ENCODE measurements around the gene AHCYL1.

The AHCYL1 gene

DNA sequence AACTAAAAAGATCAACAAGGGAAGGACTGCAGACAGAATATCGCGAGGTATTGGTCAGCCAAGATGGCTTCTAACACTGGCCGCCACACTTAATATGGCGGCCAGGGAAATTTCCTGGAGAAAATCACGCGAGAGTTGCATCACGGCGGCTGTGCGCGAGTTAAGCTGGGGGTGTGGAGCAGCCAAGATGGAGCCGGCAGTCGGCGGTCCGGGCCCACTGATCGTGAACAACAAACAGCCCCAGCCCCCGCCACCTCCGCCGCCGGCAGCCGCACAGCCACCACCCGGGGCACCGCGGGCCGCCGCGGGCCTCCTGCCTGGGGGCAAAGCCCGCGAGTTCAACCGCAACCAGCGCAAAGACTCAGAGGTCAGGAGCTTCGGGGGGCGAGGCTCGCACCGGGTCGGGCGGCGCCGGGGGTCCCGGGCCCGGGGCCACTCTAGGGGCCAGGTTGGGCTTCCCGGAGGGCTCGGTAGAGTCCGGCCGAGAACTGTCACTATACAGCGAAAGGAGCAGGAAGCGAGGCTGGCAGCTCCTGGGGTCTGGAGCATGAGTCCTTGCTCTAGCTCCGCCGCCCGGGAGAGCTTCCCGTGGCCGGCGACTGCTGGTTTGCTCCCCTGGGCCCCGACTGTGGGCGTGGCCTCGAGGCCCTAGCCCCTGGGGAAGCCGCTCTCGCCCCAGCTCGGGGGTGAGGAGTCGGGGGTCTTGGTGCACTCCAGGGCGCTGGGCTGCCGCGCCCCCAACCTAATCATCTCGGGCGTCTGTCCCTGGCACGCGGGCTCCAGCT, 50.1 kb downstream of the AHCYL1 start, which contains the start of gene STRIP1:
Gene STRIP1, plus strand, starts transcription at position 174 of the 785 bp plus-strand sequence. Its CDS starts 14 bp downstream, at position 188.
- TF ChIP-seq, protein P1, sequence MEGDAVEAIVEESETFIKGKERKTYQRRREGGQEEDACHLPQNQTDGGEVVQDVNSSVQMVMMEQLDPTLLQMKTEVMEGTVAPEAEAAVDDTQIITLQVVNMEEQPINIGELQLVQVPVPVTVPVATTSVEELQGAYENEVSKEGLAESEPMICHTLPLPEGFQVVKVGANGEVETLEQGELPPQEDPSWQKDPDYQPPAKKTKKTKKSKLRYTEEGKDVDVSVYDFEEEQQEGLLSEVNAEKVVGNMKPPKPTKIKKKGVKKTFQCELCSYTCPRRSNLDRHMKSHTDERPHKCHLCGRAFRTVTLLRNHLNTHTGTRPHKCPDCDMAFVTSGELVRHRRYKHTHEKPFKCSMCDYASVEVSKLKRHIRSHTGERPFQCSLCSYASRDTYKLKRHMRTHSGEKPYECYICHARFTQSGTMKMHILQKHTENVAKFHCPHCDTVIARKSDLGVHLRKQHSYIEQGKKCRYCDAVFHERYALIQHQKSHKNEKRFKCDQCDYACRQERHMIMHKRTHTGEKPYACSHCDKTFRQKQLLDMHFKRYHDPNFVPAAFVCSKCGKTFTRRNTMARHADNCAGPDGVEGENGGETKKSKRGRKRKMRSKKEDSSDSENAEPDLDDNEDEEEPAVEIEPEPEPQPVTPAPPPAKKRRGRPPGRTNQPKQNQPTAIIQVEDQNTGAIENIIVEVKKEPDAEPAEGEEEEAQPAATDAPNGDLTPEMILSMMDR (conservative IDR thresholded peaks at IDR 0.05; ENCODE audit: low read length): no peak
- peak; percentile 97 for DNase-seq (ENCODE audit: low read depth)
- H3K4me3 ChIP-seq (ENCODE audit: low read length): peak within 1 kb of the TSS; percentile 88

DNA sequence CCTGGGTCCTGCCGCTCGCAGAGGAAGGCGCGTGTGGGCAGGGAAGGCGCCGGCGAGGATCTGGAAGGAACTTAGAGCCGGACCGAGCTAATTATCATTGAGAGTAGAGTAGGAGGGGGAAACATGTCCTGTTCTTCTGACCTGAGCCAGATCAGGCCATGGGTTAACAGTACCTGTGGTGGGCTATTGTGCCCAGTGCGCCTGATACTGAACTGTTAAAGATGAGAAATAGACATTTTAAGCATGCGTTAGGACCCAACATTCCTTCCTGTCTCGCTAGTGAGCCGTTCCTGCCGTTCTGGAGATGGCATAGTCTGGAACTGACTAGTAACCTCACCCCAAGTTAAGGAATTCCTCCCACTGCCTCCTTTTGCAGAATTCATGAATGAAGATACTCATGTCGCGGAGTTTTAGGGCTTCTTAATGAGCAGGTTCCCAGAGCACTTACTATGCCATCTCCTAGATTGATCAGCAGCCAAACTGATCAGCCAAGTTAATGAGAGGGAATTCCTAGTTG, 50.7 kb downstream of the AHCYL1 start:
- DNase-seq (ENCODE audit: low read depth): peak; percentile 34
- H3K4me3 ChIP-seq (ENCODE audit: low read length): peak overlapping the region; percentile 88
- TF ChIP-seq, protein P1 (conservative IDR thresholded peaks at IDR 0.05; ENCODE audit: low read length): no peak

DNA sequence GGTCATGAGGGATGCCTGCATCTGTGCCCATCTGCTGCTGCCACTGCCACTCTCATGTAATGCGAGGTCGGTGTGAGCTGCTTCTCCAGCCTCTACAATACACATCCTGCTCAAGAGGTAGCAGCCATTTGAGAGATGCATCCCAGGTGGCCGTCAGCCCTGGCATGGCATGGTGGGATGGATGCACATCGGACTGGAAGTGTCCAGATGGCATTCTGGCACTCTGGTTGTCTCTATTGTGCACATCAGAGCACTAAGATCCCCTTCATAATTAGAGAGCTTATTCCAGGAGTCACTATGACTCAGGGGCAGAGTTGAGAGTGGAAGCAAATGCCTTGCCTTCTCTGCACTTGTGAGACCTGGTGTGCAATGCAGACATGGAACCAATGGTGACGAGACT, 53.7 kb downstream of the AHCYL1 start:
- DNase-seq (ENCODE audit: low read depth): no peak
- H3K4me3 ChIP-seq (ENCODE audit: low read length): no peak overlapping the region
- TF ChIP-seq, protein P1 (conservative IDR thresholded peaks at IDR 0.05; ENCODE audit: low read length): no peak

DNA sequence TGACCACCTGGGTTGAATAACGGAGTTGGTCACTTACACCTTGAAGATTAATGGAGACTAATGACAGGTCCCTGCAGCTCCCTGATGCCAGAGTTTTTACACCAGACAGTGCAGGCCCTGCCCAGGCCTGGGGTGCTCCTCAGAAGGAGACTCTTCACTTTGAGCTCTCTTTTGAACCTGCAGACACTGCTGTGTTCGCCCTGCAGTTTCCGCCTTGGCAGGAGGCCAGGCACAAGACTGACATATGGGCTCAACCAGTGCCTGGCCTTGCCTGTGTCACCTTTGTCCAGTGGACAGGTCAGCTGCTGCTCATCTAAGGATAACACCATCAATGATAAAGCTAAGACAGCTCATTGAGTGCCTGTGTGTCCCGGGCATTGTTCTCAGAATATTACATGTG, 55.1 kb downstream of the AHCYL1 start:
- TF ChIP-seq, protein P1 (conservative IDR thresholded peaks at IDR 0.05; ENCODE audit: low read length): no peak
- no peak for DNase-seq (ENCODE audit: low read depth)
- no peak overlapping the region for H3K4me3 ChIP-seq (ENCODE audit: low read length)

DNA sequence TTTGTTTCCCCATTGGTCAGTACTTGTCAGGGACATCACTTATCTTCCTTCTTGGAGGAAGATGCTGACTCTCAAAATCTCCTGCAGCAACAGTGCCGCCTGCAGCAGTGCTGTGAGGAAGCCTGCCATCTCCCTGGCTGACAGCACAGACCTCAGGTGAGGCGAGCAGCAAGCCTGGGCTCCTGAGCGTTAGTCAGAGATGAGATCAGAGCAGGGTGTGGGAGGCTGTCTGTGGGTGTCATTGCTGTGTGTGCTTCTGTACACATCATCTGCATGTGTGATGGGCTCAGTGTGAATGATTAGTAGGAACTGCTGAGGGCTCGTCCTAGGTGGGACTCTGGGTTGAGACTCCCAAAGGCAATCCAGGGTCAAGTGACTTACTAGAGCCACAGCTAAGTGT, 56.0 kb downstream of the AHCYL1 start:
- DNase-seq (ENCODE audit: low read depth): no peak
- TF ChIP-seq, protein P1 (conservative IDR thresholded peaks at IDR 0.05; ENCODE audit: low read length): no peak
- H3K4me3 ChIP-seq (ENCODE audit: low read length): no peak overlapping the region

DNA sequence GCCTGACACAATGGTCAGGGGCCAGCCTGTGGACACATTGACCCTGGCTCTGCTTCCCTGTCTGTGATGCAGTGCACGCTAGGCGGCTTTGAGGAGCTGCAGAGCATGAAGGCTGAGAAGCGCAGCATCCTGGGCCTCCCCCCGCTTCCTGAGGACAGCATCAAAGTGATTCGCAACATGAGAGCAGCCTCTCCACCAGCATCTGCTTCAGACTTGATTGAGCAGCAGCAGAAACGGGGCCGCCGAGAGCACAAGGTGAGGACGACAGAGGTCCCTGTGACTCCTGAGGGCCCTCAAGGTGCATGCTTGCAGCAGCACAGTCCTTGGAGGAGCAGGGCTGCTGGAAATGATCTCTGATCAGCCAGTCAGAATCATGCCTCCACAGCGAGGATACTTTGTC, 58.5 kb downstream of the AHCYL1 start:
- no peak overlapping the region for H3K4me3 ChIP-seq (ENCODE audit: low read length)
- TF ChIP-seq, protein P1 (conservative IDR thresholded peaks at IDR 0.05; ENCODE audit: low read length): no peak
- no peak for DNase-seq (ENCODE audit: low read depth)

DNA sequence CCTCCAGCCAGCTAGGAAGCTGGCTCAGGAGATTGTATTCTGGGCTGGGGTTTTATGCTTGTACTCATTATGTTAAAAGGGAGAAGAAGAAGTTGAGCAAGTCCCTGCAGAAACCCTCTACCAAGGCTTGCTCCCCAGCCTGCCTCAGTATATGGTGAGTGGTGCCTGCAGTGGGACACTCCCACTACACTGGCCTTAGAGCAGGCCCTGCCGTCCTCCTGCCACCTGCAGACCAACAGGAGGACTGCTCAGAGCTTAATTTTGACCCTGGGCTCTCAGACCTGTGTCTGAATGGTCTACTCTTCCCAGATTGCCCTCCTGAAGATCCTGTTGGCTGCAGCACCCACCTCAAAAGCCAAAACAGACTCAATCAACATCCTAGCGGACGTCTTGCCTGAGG, 62.9 kb downstream of the AHCYL1 start:
- TF ChIP-seq, protein P1 (conservative IDR thresholded peaks at IDR 0.05; ENCODE audit: low read length): no peak
- no peak for DNase-seq (ENCODE audit: low read depth)
- no peak overlapping the region for H3K4me3 ChIP-seq (ENCODE audit: low read length)

Measured in AG10803 (cell line).